Measurements from ENCODE around the gene KCTD10. TPM values are rescaled to one million over a fixed set of nuclear protein-coding genes. Genes with fewer than 3 reads are reported as not detected.

KCTD10 gene
- total and polyA plus RNA-seq, 9 of the 15 experiments (the other 6 are each of a cell fraction or from before 2014, with no cell fraction given): 1.9 to 37.5 (median 15.7) TPM

DNA sequence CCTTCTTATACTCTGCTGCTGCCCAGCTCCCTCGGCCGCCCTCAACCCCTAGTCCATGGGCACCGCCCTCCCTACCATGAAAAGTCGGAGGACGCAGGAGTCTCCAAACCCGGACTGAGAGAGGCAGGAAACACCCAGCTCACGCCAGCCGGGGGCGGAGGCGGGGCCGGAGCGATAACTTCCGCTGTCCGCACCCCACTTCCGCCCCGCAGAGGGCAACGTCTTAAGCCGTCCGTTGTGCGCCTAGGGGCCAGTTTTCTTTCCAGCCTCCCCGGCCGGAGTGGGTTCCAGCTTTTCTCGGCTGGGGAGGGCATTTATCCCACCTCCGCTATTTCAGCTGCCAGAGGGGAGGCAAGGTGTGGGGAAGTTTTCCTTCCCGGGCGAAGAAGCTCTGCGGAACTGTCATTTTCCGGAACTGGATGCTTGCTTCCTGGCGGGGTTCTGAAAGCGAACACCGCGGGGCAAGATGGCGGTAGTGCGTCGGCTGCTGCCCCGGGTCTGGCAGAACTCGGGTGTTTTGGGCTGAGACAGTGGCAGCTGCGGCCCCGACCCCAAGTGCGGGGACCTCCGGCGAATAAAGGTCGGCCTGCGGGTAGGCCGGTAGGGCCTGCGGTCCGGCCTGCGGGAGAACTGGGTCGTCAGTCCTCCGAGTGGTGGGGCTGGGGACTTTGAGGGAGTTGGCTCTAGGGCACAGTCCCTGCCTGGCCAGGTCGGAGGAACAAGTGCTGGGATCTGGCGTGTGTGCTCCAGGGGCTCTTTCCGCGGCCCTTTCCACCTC lies at the start of gene KCTD10, which contains the start of gene UBE3B (continued):
- TF ChIP-seq, protein P1, sequence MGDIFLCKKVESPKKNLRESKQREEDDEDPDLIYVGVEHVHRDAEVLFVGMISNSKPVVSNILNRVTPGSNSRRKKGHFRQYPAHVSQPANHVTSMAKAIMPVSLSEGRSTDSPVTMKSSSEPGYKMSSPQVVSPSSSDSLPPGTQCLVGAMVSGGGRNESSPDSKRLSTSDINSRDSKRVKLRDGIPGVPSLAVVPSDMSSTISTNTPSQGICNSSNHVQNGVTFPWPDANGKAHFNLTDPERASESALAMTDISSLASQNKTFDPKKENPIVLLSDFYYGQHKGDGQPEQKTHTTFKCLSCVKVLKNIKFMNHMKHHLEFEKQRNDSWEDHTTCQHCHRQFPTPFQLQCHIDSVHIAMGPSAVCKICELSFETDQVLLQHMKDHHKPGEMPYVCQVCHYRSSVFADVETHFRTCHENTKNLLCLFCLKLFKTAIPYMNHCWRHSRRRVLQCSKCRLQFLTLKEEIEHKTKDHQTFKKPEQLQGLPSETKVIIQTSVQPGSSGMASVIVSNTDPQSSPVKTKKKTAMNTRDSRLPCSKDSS (IDR thresholded peaks at IDR 0.05; ENCODE audit: low read depth, partially characterized antibody): no peak
- TF ChIP-seq, protein P2, sequence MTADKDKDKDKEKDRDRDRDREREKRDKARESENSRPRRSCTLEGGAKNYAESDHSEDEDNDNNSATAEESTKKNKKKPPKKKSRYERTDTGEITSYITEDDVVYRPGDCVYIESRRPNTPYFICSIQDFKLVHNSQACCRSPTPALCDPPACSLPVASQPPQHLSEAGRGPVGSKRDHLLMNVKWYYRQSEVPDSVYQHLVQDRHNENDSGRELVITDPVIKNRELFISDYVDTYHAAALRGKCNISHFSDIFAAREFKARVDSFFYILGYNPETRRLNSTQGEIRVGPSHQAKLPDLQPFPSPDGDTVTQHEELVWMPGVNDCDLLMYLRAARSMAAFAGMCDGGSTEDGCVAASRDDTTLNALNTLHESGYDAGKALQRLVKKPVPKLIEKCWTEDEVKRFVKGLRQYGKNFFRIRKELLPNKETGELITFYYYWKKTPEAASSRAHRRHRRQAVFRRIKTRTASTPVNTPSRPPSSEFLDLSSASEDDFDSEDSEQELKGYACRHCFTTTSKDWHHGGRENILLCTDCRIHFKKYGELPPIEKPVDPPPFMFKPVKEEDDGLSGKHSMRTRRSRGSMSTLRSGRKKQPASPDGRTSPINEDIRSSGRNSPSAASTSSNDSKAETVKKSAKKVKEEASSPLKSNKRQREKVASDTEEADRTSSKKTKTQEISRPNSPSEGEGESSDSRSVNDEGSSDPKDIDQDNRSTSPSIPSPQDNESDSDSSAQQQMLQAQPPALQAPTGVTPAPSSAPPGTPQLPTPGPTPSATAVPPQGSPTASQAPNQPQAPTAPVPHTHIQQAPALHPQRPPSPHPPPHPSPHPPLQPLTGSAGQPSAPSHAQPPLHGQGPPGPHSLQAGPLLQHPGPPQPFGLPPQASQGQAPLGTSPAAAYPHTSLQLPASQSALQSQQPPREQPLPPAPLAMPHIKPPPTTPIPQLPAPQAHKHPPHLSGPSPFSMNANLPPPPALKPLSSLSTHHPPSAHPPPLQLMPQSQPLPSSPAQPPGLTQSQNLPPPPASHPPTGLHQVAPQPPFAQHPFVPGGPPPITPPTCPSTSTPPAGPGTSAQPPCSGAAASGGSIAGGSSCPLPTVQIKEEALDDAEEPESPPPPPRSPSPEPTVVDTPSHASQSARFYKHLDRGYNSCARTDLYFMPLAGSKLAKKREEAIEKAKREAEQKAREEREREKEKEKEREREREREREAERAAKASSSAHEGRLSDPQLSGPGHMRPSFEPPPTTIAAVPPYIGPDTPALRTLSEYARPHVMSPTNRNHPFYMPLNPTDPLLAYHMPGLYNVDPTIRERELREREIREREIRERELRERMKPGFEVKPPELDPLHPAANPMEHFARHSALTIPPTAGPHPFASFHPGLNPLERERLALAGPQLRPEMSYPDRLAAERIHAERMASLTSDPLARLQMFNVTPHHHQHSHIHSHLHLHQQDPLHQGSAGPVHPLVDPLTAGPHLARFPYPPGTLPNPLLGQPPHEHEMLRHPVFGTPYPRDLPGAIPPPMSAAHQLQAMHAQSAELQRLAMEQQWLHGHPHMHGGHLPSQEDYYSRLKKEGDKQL (CRISPR knock-in tag; IDR thresholded peaks at IDR 0.05; ENCODE audit: borderline replicate concordance): no peak
- TF ChIP-seq, protein P3, sequence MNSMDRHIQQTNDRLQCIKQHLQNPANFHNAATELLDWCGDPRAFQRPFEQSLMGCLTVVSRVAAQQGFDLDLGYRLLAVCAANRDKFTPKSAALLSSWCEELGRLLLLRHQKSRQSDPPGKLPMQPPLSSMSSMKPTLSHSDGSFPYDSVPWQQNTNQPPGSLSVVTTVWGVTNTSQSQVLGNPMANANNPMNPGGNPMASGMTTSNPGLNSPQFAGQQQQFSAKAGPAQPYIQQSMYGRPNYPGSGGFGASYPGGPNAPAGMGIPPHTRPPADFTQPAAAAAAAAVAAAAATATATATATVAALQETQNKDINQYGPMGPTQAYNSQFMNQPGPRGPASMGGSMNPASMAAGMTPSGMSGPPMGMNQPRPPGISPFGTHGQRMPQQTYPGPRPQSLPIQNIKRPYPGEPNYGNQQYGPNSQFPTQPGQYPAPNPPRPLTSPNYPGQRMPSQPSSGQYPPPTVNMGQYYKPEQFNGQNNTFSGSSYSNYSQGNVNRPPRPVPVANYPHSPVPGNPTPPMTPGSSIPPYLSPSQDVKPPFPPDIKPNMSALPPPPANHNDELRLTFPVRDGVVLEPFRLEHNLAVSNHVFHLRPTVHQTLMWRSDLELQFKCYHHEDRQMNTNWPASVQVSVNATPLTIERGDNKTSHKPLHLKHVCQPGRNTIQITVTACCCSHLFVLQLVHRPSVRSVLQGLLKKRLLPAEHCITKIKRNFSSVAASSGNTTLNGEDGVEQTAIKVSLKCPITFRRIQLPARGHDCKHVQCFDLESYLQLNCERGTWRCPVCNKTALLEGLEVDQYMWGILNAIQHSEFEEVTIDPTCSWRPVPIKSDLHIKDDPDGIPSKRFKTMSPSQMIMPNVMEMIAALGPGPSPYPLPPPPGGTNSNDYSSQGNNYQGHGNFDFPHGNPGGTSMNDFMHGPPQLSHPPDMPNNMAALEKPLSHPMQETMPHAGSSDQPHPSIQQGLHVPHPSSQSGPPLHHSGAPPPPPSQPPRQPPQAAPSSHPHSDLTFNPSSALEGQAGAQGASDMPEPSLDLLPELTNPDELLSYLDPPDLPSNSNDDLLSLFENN (IDR thresholded peaks at IDR 0.05; ENCODE audit: low read depth in 2 of 2, low read length in 2 of 2): no peak
- TF ChIP-seq, protein P4, sequence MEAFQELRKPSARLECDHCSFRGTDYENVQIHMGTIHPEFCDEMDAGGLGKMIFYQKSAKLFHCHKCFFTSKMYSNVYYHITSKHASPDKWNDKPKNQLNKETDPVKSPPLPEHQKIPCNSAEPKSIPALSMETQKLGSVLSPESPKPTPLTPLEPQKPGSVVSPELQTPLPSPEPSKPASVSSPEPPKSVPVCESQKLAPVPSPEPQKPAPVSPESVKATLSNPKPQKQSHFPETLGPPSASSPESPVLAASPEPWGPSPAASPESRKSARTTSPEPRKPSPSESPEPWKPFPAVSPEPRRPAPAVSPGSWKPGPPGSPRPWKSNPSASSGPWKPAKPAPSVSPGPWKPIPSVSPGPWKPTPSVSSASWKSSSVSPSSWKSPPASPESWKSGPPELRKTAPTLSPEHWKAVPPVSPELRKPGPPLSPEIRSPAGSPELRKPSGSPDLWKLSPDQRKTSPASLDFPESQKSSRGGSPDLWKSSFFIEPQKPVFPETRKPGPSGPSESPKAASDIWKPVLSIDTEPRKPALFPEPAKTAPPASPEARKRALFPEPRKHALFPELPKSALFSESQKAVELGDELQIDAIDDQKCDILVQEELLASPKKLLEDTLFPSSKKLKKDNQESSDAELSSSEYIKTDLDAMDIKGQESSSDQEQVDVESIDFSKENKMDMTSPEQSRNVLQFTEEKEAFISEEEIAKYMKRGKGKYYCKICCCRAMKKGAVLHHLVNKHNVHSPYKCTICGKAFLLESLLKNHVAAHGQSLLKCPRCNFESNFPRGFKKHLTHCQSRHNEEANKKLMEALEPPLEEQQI (IDR thresholded peaks at IDR 0.05): 0 out of 2 replicates have a peak, but pooled peaks have one; percentile 49
- TF ChIP-seq, protein P5, sequence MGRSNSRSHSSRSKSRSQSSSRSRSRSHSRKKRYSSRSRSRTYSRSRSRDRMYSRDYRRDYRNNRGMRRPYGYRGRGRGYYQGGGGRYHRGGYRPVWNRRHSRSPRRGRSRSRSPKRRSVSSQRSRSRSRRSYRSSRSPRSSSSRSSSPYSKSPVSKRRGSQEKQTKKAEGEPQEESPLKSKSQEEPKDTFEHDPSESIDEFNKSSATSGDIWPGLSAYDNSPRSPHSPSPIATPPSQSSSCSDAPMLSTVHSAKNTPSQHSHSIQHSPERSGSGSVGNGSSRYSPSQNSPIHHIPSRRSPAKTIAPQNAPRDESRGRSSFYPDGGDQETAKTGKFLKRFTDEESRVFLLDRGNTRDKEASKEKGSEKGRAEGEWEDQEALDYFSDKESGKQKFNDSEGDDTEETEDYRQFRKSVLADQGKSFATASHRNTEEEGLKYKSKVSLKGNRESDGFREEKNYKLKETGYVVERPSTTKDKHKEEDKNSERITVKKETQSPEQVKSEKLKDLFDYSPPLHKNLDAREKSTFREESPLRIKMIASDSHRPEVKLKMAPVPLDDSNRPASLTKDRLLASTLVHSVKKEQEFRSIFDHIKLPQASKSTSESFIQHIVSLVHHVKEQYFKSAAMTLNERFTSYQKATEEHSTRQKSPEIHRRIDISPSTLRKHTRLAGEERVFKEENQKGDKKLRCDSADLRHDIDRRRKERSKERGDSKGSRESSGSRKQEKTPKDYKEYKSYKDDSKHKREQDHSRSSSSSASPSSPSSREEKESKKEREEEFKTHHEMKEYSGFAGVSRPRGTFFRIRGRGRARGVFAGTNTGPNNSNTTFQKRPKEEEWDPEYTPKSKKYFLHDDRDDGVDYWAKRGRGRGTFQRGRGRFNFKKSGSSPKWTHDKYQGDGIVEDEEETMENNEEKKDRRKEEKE (IDR thresholded peaks at IDR 0.05; ENCODE audit: borderline replicate concordance in 1 of 2, control insufficient read depth in 1 of 2, low read depth in 2 of 2, low read length in 1 of 2): 0 out of 4 replicates have a peak, but pooled peaks of 1 of the 2 experiments have one; percentile 57
- TF ChIP-seq BCL6 (CRISPR knock-in tag; IDR thresholded peaks at IDR 0.05): peak; percentile 57; the same call in 1 of the 2 replicates
